Dermis blood vessel endothelial cell (primary cell): ENCODE data around the gene PLXNA4. TPM values are rescaled to one million over a fixed set of nuclear protein-coding genes. Genes with fewer than 3 reads are reported as not detected.

Source experiments
- DNase-seq: peaks from one replicate; pipeline ENCODE4 v3.0.0; 2010
- total RNA-seq: library from RNA; depleted of rRNA; stranded (reverse); fragments of >200 nt; gene quantifications from 2 replicates; pipeline ENCODE4 v1.2.3, GENCODE V29; 2014

Gene PLXNA4
- total RNA-seq, 1 donor from 2014 or later, result 1.5 TPM

GRCh38 chr7:132226046-132226956 lies 350.0 kb downstream of the PLXNA4 start:
- no peak for DNase-seq

GRCh38 chr7:132225216-132226030 lies 350.8 kb downstream of the PLXNA4 start:
- no peak for DNase-seq

GRCh38 chr7:132221356-132221755 lies 354.9 kb downstream of the PLXNA4 start:
- no peak for DNase-seq

- no peak for DNase-seq
Observed at GRCh38 chr7:132220060-132220459, 356.2 kb downstream of the PLXNA4 start.

GRCh38 chr7:132218876-132219275 lies 357.4 kb downstream of the PLXNA4 start:
- DNase-seq, result no peak

GRCh38 chr7:132216847-132217525 lies 359.3 kb downstream of the PLXNA4 start:
- DNase-seq, result no peak

GRCh38 chr7:132214452-132214851 lies 361.8 kb downstream of the PLXNA4 start:
- no peak for DNase-seq

- DNase-seq, result no peak
Observed at GRCh38 chr7:132213583-132213982, 362.7 kb downstream of the PLXNA4 start.

GRCh38 chr7:132211971-132212370 lies 364.3 kb downstream of the PLXNA4 start:
- no peak for DNase-seq

- no peak for DNase-seq
Observed at GRCh38 chr7:132210821-132211220, 365.4 kb downstream of the PLXNA4 start.

- DNase-seq, result no peak
Observed at GRCh38 chr7:132207782-132208181, 368.5 kb downstream of the PLXNA4 start.

GRCh38 chr7:132207211-132207610 lies 369.1 kb downstream of the PLXNA4 start:
- DNase-seq, result no peak

- DNase-seq, result no peak
Observed at GRCh38 chr7:132206594-132206993, 369.7 kb downstream of the PLXNA4 start.

- DNase-seq, result no peak
Observed at GRCh38 chr7:132205509-132205908, 370.8 kb downstream of the PLXNA4 start.

- DNase-seq, result no peak
Observed at GRCh38 chr7:132203021-132203420, 373.2 kb downstream of the PLXNA4 start.

GRCh38 chr7:132202541-132202940 lies 373.7 kb downstream of the PLXNA4 start:
- no peak for DNase-seq

GRCh38 chr7:132200141-132200540 lies 376.1 kb downstream of the PLXNA4 start:
- DNase-seq, result no peak

- DNase-seq, result no peak
Observed at GRCh38 chr7:132199626-132200025, 376.6 kb downstream of the PLXNA4 start.

GRCh38 chr7:132197772-132198171 lies 378.5 kb downstream of the PLXNA4 start:
- DNase-seq, result no peak

- DNase-seq, result no peak
Observed at GRCh38 chr7:132193898-132194297, 382.4 kb downstream of the PLXNA4 start.

GRCh38 chr7:132192809-132193208 lies 383.5 kb downstream of the PLXNA4 start:
- DNase-seq, result no peak

GRCh38 chr7:132191418-132191817 lies 384.9 kb downstream of the PLXNA4 start:
- DNase-seq, result peak; percentile 73

GRCh38 chr7:132190683-132191082 lies 385.6 kb downstream of the PLXNA4 start:
- DNase-seq, result no peak
